HL-60 (cell line): Measurements from ENCODE around the gene RBBP8NL.

Source experiments
- GABPA ChIP-seq: IDR thresholded peaks from 2 replicates; pipeline ENCODE4 v1.6.1; 2012; ENCODE audit warnings: low read depth
- POLR2AphosphoS5 ChIP-seq: IDR thresholded peaks from 2 replicates; pipeline ENCODE4 v1.6.1; 2012; ENCODE audit warnings: low read depth
- REST ChIP-seq: IDR thresholded peaks from 2 replicates; pipeline ENCODE4 v1.6.1; 2012; ENCODE audit warnings: low read depth; ENCODE audit not compliant: insufficient replicate concordance
- TF ChIP-seq, protein P1 (sequence below): IDR thresholded peaks from one replicate; pipeline ENCODE4 v1.5.1; 2011; ENCODE audit warnings: low read length, control low read depth, inconsistent platforms; ENCODE audit not compliant: insufficient read depth

DNA sequence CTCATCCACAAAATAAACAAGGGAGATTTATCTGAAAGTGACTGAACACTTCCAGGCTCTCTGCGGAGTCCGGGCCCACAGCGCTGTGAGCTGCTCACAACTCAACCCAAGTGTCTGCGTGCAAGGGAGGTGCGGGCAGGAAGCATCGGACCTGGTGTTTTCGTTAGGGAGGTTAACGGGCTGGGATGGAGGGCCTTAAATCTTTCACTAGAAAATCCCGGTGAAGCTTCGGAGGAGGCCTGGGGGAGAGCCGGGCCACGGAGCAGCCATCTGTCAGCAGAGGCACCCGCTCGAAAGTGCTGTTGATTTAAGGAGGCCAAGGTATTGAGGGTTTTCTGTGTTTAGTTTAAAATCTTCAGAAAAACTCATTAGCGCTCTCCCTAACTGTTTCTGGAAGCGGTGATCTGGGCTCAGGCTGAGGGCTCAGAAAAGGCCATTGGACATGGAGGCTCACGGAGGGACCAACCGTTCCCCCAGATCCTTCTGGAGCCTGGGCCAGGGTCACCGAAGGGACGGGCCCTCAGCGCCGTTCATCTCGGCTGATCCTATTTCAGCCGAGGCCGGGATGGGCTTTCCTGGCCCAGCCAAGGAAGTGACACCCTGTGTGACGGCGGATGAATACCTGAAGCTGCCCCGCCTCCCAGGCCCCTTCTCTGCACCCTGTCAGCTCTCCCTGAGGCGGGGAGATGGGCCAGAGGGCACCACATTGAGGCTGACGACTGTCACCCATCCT is 27.7 kb upstream of the RBBP8NL start:
- TF ChIP-seq POLR2AphosphoS5 (no peak), GABPA (no peak), REST (no peak)
- TF ChIP-seq, protein P1, sequence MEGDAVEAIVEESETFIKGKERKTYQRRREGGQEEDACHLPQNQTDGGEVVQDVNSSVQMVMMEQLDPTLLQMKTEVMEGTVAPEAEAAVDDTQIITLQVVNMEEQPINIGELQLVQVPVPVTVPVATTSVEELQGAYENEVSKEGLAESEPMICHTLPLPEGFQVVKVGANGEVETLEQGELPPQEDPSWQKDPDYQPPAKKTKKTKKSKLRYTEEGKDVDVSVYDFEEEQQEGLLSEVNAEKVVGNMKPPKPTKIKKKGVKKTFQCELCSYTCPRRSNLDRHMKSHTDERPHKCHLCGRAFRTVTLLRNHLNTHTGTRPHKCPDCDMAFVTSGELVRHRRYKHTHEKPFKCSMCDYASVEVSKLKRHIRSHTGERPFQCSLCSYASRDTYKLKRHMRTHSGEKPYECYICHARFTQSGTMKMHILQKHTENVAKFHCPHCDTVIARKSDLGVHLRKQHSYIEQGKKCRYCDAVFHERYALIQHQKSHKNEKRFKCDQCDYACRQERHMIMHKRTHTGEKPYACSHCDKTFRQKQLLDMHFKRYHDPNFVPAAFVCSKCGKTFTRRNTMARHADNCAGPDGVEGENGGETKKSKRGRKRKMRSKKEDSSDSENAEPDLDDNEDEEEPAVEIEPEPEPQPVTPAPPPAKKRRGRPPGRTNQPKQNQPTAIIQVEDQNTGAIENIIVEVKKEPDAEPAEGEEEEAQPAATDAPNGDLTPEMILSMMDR, result no peak
